Measurements from ENCODE around the gene ENDOV.
A peak's percentile ranks its signal among the peaks of the same experiment; 100 is the strongest.

Gene ENDOV

GRCh38 chr17:80464486-80464885 is 49.5 kb downstream of the ENDOV start:
- Histone ChIP-seq H3K27me3 (replicated peaks; ENCODE audit: control insufficient read depth, insufficient read depth, low read length) (peaks cover 77% of the 10 kb centered on the region), H3K9ac (ENCODE audit: low read length) (no peak overlapping the region), H3K4me3 (ENCODE audit: low read length) (no peak overlapping the region), H3K4me1 (ENCODE audit: control insufficient read depth, insufficient read depth, low read length) (peaks cover 3% of the 10 kb centered on the region), H3K36me3 (ENCODE audit: control insufficient read depth, insufficient read depth, low read length, severe bottlenecking) (no peaks in the 10 kb centered on the region), H3K9me3 (ENCODE audit: control insufficient read depth, low read length) (no peaks in the 10 kb centered on the region)
- DNase-seq (ENCODE audit: low read depth) = no peak

GRCh38 chr17:80465327-80465974 is 50.5 kb downstream of the ENDOV start:
- Histone ChIP-seq H3K27me3 (replicated peaks; ENCODE audit: control insufficient read depth, insufficient read depth, low read length) (peaks cover 74% of the 10 kb centered on the region), H3K36me3 (ENCODE audit: control insufficient read depth, insufficient read depth, low read length, severe bottlenecking) (no peaks in the 10 kb centered on the region), H3K9me3 (ENCODE audit: control insufficient read depth, low read length) (no peaks in the 10 kb centered on the region), H3K4me3 (ENCODE audit: low read length) (no peak overlapping the region), H3K9ac (ENCODE audit: low read length) (no peak overlapping the region), H3K4me1 (ENCODE audit: control insufficient read depth, insufficient read depth, low read length) (peaks cover 3% of the 10 kb centered on the region)
- DNase-seq (ENCODE audit: low read depth) = no peak

GRCh38 chr17:80466188-80466705 is 51.3 kb downstream of the ENDOV start:
- H3K27me3 ChIP-seq (replicated peaks; ENCODE audit: control insufficient read depth, insufficient read depth, low read length) = peaks cover 74% of the 10 kb centered on the region
- no peaks in the 10 kb centered on the region for H3K9me3 ChIP-seq (ENCODE audit: control insufficient read depth, low read length)
- no peaks in the 10 kb centered on the region for H3K4me1 ChIP-seq (ENCODE audit: control insufficient read depth, insufficient read depth, low read length)
- H3K4me3 ChIP-seq (ENCODE audit: low read length) = no peak overlapping the region
- DNase-seq (ENCODE audit: low read depth) = no peak
- H3K9ac ChIP-seq (ENCODE audit: low read length) = no peak overlapping the region
- no peaks in the 10 kb centered on the region for H3K36me3 ChIP-seq (ENCODE audit: control insufficient read depth, insufficient read depth, low read length, severe bottlenecking)

- Histone ChIP-seq H3K9me3 (ENCODE audit: control insufficient read depth, low read length) (no peaks in the 10 kb centered on the region), H3K9ac (ENCODE audit: low read length) (no peak overlapping the region), H3K4me3 (ENCODE audit: low read length) (no peak overlapping the region), H3K36me3 (ENCODE audit: control insufficient read depth, insufficient read depth, low read length, severe bottlenecking) (no peaks in the 10 kb centered on the region), H3K4me1 (ENCODE audit: control insufficient read depth, insufficient read depth, low read length) (no peaks in the 10 kb centered on the region), H3K27me3 (replicated peaks; ENCODE audit: control insufficient read depth, insufficient read depth, low read length) (peaks cover 79% of the 10 kb centered on the region)
- no peak for DNase-seq (ENCODE audit: low read depth)
These were observed 53.3 kb downstream of the ENDOV start for GRCh38 chr17:80468242-80468641.

- no peak overlapping the region for H3K9ac ChIP-seq (ENCODE audit: low read length)
- no peak for DNase-seq (ENCODE audit: low read depth)
- no peak overlapping the region for H3K4me3 ChIP-seq (ENCODE audit: low read length)
- H3K36me3 ChIP-seq (ENCODE audit: control insufficient read depth, insufficient read depth, low read length, severe bottlenecking) = no peaks in the 10 kb centered on the region
- peaks cover 77% of the 10 kb centered on the region for H3K27me3 ChIP-seq (replicated peaks; ENCODE audit: control insufficient read depth, insufficient read depth, low read length)
- H3K4me1 ChIP-seq (ENCODE audit: control insufficient read depth, insufficient read depth, low read length) = no peaks in the 10 kb centered on the region
- no peaks in the 10 kb centered on the region for H3K9me3 ChIP-seq (ENCODE audit: control insufficient read depth, low read length)
These were observed 54.0 kb downstream of the ENDOV start for GRCh38 chr17:80468781-80469493.

GRCh38 chr17:80469667-80470066 is 54.7 kb downstream of the ENDOV start:
- Histone ChIP-seq H3K4me1 (ENCODE audit: control insufficient read depth, insufficient read depth, low read length) (no peaks in the 10 kb centered on the region), H3K4me3 (ENCODE audit: low read length) (no peak overlapping the region), H3K9me3 (ENCODE audit: control insufficient read depth, low read length) (no peaks in the 10 kb centered on the region), H3K36me3 (ENCODE audit: control insufficient read depth, insufficient read depth, low read length, severe bottlenecking) (no peaks in the 10 kb centered on the region), H3K27me3 (replicated peaks; ENCODE audit: control insufficient read depth, insufficient read depth, low read length) (peaks cover 78% of the 10 kb centered on the region), H3K9ac (ENCODE audit: low read length) (no peak overlapping the region)
- no peak for DNase-seq (ENCODE audit: low read depth)

GRCh38 chr17:80470603-80471002 is 55.6 kb downstream of the ENDOV start:
- Histone ChIP-seq H3K4me1 (ENCODE audit: control insufficient read depth, insufficient read depth, low read length) (peaks cover 4% of the 10 kb centered on the region), H3K36me3 (ENCODE audit: control insufficient read depth, insufficient read depth, low read length, severe bottlenecking) (no peaks in the 10 kb centered on the region), H3K9ac (ENCODE audit: low read length) (no peak overlapping the region), H3K4me3 (ENCODE audit: low read length) (no peak overlapping the region), H3K27me3 (replicated peaks; ENCODE audit: control insufficient read depth, insufficient read depth, low read length) (peaks cover 76% of the 10 kb centered on the region), H3K9me3 (ENCODE audit: control insufficient read depth, low read length) (no peaks in the 10 kb centered on the region)
- DNase-seq (ENCODE audit: low read depth) = no peak

- Histone ChIP-seq H3K9me3 (ENCODE audit: control insufficient read depth, low read length) (no peaks in the 10 kb centered on the region), H3K4me1 (ENCODE audit: control insufficient read depth, insufficient read depth, low read length) (peaks cover 4% of the 10 kb centered on the region), H3K27me3 (replicated peaks; ENCODE audit: control insufficient read depth, insufficient read depth, low read length) (peaks cover 65% of the 10 kb centered on the region), H3K9ac (ENCODE audit: low read length) (no peak overlapping the region), H3K4me3 (ENCODE audit: low read length) (no peak overlapping the region), H3K36me3 (ENCODE audit: control insufficient read depth, insufficient read depth, low read length, severe bottlenecking) (no peaks in the 10 kb centered on the region)
- no peak for DNase-seq (ENCODE audit: low read depth)
These were observed 57.0 kb downstream of the ENDOV start for GRCh38 chr17:80471922-80472321.

GRCh38 chr17:80472996-80473395 is 58.0 kb downstream of the ENDOV start:
- Histone ChIP-seq H3K4me1 (ENCODE audit: control insufficient read depth, insufficient read depth, low read length) (peaks cover 4% of the 10 kb centered on the region), H3K27me3 (replicated peaks; ENCODE audit: control insufficient read depth, insufficient read depth, low read length) (peaks cover 54% of the 10 kb centered on the region), H3K36me3 (ENCODE audit: control insufficient read depth, insufficient read depth, low read length, severe bottlenecking) (no peaks in the 10 kb centered on the region), H3K4me3 (ENCODE audit: low read length) (no peak overlapping the region), H3K9me3 (ENCODE audit: control insufficient read depth, low read length) (no peaks in the 10 kb centered on the region), H3K9ac (ENCODE audit: low read length) (no peak overlapping the region)
- DNase-seq (ENCODE audit: low read depth) = no peak

GRCh38 chr17:80473701-80474100 is 58.7 kb downstream of the ENDOV start:
- Histone ChIP-seq H3K27me3 (replicated peaks; ENCODE audit: control insufficient read depth, insufficient read depth, low read length) (peaks cover 52% of the 10 kb centered on the region), H3K4me1 (ENCODE audit: control insufficient read depth, insufficient read depth, low read length) (peaks cover 4% of the 10 kb centered on the region), H3K9me3 (ENCODE audit: control insufficient read depth, low read length) (no peaks in the 10 kb centered on the region), H3K9ac (ENCODE audit: low read length) (no peak overlapping the region), H3K36me3 (ENCODE audit: control insufficient read depth, insufficient read depth, low read length, severe bottlenecking) (no peaks in the 10 kb centered on the region), H3K4me3 (ENCODE audit: low read length) (no peak overlapping the region)
- no peak for DNase-seq (ENCODE audit: low read depth)

GRCh38 chr17:80474231-80474960 is 59.4 kb downstream of the ENDOV start:
- no peaks in the 10 kb centered on the region for H3K36me3 ChIP-seq (ENCODE audit: control insufficient read depth, insufficient read depth, low read length, severe bottlenecking)
- peaks cover 4% of the 10 kb centered on the region for H3K4me1 ChIP-seq (ENCODE audit: control insufficient read depth, insufficient read depth, low read length)
- H3K9me3 ChIP-seq (ENCODE audit: control insufficient read depth, low read length) = no peaks in the 10 kb centered on the region
- H3K4me3 ChIP-seq (ENCODE audit: low read length) = no peak overlapping the region
- H3K27me3 ChIP-seq (replicated peaks; ENCODE audit: control insufficient read depth, insufficient read depth, low read length) = peaks cover 52% of the 10 kb centered on the region
- no peak overlapping the region for H3K9ac ChIP-seq (ENCODE audit: low read length)
- peak; percentile 27 for DNase-seq (ENCODE audit: low read depth)
